H9 (cell line): ENCODE measurements around the gene GCLC. TPM values are rescaled to one million over a fixed set of nuclear protein-coding genes. Genes with fewer than 3 reads are reported as not detected.

Experiments used
- DNase-seq: peaks from one replicate; pipeline ENCODE4 v3.0.0-alpha.2; 2017
- H2AFZ ChIP-seq: one replicate; pipeline ENCODE4 v1.6.1; 2013; ENCODE audit warnings: mild to moderate bottlenecking, low read length, control low read depth, moderate library complexity
- H2AK5ac ChIP-seq: 2 replicates; pipeline ENCODE4 v1.6.1; 2013; ENCODE audit warnings: low read length, control low read depth, mixed read lengths; ENCODE audit not compliant: insufficient read length
- H2BK120ac ChIP-seq: one replicate; pipeline ENCODE4 v1.6.1; 2013; ENCODE audit warnings: low read depth, mild to moderate bottlenecking, low read length, control low read depth, inconsistent platforms; ENCODE audit not compliant: poor library complexity, severe bottlenecking
- H2BK12ac ChIP-seq: 2 replicates; pipeline ENCODE4 v1.6.1; 2013; ENCODE audit warnings: low read length, control low read depth, mixed read lengths, low read depth; ENCODE audit not compliant: insufficient read length
- H2BK15ac ChIP-seq: 2 replicates; pipeline ENCODE4 v1.6.1; 2013; ENCODE audit warnings: low read depth, low read length, control low read depth
- H2BK20ac ChIP-seq: one replicate; pipeline ENCODE4 v1.6.1; 2013; ENCODE audit warnings: low read depth, mild to moderate bottlenecking, low read length, control low read depth, inconsistent platforms; ENCODE audit not compliant: poor library complexity, severe bottlenecking
- H2BK5ac ChIP-seq: 2 replicates; pipeline ENCODE4 v1.6.1; 2013; ENCODE audit warnings: low read length, control low read depth, mixed read lengths; ENCODE audit not compliant: insufficient read length
- H3K14ac ChIP-seq: 2 replicates; pipeline ENCODE4 v1.6.1; 2013; ENCODE audit warnings: low read length, control low read depth; ENCODE audit not compliant: insufficient read depth
- H3K18ac ChIP-seq: 2 replicates; pipeline ENCODE4 v1.6.1; 2013; ENCODE audit warnings: low read depth, mild to moderate bottlenecking, mixed read lengths, low read length, control low read depth; ENCODE audit not compliant: insufficient read length
- H3K23ac ChIP-seq: 2 replicates; pipeline ENCODE4 v1.6.1; 2013; ENCODE audit warnings: low read length, control low read depth, mixed read lengths, low read depth; ENCODE audit not compliant: insufficient read length
- H3K23me2 ChIP-seq: 2 replicates; pipeline ENCODE4 v1.6.1; 2013; ENCODE audit warnings: low read depth, mild to moderate bottlenecking, mixed read lengths, low read length, control low read depth; ENCODE audit not compliant: insufficient read length, poor library complexity, severe bottlenecking
- H3K27ac ChIP-seq: 2 replicates; pipeline ENCODE4 v1.5.1; 2013; ENCODE audit warnings: low read length, control low read depth, mixed read lengths, low read depth; ENCODE audit not compliant: insufficient read length
- H3K27me3 ChIP-seq: 2 replicates; pipeline ENCODE4 v1.6.1; 2013; ENCODE audit warnings: low read length, control low read depth, inconsistent platforms; ENCODE audit not compliant: insufficient read depth
- H3K4ac ChIP-seq: 2 replicates; pipeline ENCODE4 v1.6.1; 2013; ENCODE audit warnings: low read depth, mild to moderate bottlenecking, control low read depth, inconsistent platforms, low read length, moderate library complexity
- H3K4me1 ChIP-seq: 2 replicates; pipeline ENCODE4 v1.6.1; 2013; ENCODE audit warnings: low read length, control low read depth, inconsistent platforms; ENCODE audit not compliant: insufficient read depth
- H3K4me2 ChIP-seq: 2 replicates; pipeline ENCODE4 v1.6.1; 2013; ENCODE audit warnings: low read length, control low read depth, mixed read lengths; ENCODE audit not compliant: insufficient read length, insufficient read depth
- H3K56ac ChIP-seq: 2 replicates; pipeline ENCODE4 v1.6.1; 2013; ENCODE audit warnings: low read depth, mild to moderate bottlenecking, mixed read lengths, low read length, control low read depth; ENCODE audit not compliant: insufficient read length
- H3K79me1 ChIP-seq: 2 replicates; pipeline ENCODE4 v1.6.1; 2013; ENCODE audit warnings: low read depth, mild to moderate bottlenecking, moderate library complexity, low read length, control low read depth, inconsistent platforms; ENCODE audit not compliant: insufficient read depth, poor library complexity, severe bottlenecking
- H3K79me2 ChIP-seq: 2 replicates; pipeline ENCODE4 v1.6.1; 2013; ENCODE audit warnings: low read length, control low read depth, inconsistent platforms; ENCODE audit not compliant: insufficient read depth
- H3K9ac ChIP-seq: 2 replicates; pipeline ENCODE4 v1.6.1; 2013; ENCODE audit warnings: low read length, control low read depth, mixed read lengths; ENCODE audit not compliant: insufficient read length; ENCODE audit errors: extremely low read depth
- H3K9me3 ChIP-seq: one replicate; pipeline ENCODE4 v1.6.1; 2013; ENCODE audit warnings: low read depth, low read length, inconsistent platforms; ENCODE audit not compliant: control insufficient read depth
- H3T11ph ChIP-seq: one replicate; pipeline ENCODE4 v1.6.1; 2013; ENCODE audit warnings: mild to moderate bottlenecking, low read length, control low read depth, inconsistent platforms
- H4K20me1 ChIP-seq: one replicate; pipeline ENCODE4 v1.6.1; 2013; ENCODE audit not compliant: control insufficient read depth, insufficient read length, insufficient read depth
- H4K5ac ChIP-seq: 2 replicates; pipeline ENCODE4 v1.6.1; 2013; ENCODE audit warnings: low read depth, mild to moderate bottlenecking, mixed read lengths, low read length, control low read depth; ENCODE audit not compliant: insufficient read length
- H4K8ac ChIP-seq: replicated peaks from 2 replicates; pipeline ENCODE4 v1.6.1; 2013; ENCODE audit warnings: low read length, control low read depth, mixed read lengths, low read depth; ENCODE audit not compliant: insufficient read length
- H4K91ac ChIP-seq: 2 replicates; pipeline ENCODE4 v1.6.1; 2013; ENCODE audit warnings: low read depth, mild to moderate bottlenecking, moderate library complexity, mixed read lengths, low read length, control low read depth; ENCODE audit not compliant: insufficient read length
- H3K27ac Mint-ChIP-seq, 3 experiments: 2 replicates in 2 of 3; 3 replicates in 1 of 3; pipeline ENCODE4 v1.8.0; 2020 to 2021; ENCODE audit warnings: mixed read lengths in 3 of 3, mild to moderate bottlenecking in 1 of 3, moderate library complexity in 1 of 3
- H3K27me3 Mint-ChIP-seq: 2 replicates; pipeline ENCODE4 v1.8.0; 2021; ENCODE audit warnings: low read depth, mild to moderate bottlenecking, moderate library complexity, mixed read lengths
- H3K36me3 Mint-ChIP-seq, 3 experiments: 2 replicates in 2 of 3; 3 replicates in 1 of 3; pipeline ENCODE4 v1.8.0; 2020 to 2021; ENCODE audit warnings: low read depth in 3 of 3, mixed read lengths in 3 of 3; ENCODE audit not compliant: insufficient read depth in 1 of 3
- H3K4me1 Mint-ChIP-seq, 2 experiments: 2 replicates each; pipeline ENCODE4 v1.8.0; 2020; ENCODE audit warnings: mixed read lengths in 2 of 2
- H3K4me3 Mint-ChIP-seq, 2 experiments: 2 replicates in 1 of 2; 3 replicates in 1 of 2; pipeline ENCODE4 v1.8.0; 2020 to 2021; ENCODE audit warnings: mild to moderate bottlenecking in 2 of 2, mixed read lengths in 2 of 2, moderate library complexity in 1 of 2
- H3K9me3 Mint-ChIP-seq, 2 experiments: 2 replicates in 1 of 2; 3 replicates in 1 of 2; pipeline ENCODE4 v1.8.0; 2020; ENCODE audit warnings: mild to moderate bottlenecking in 2 of 2, mixed read lengths in 2 of 2, moderate library complexity in 1 of 2
- WGBS: extraction: QIAGEN DNeasy Blood & Tissue Kit; methylation state at CpG from one replicate; pipeline ENCODE4 v1.1.7; 2013; ENCODE audit warnings: missing lambda C conversion rate, low lambda C conversion rate, mixed read lengths; ENCODE audit not compliant: insufficient read length; ENCODE audit errors: extremely low coverage; 5-methylcytosine and 5-hydroxymethylcytosine counted together
- total RNA-seq: library from RNA; stranded (reverse); gene quantifications from 2 replicates; pipeline ENCODE4 v1.2.1, GENCODE V29; 2021
- TF ChIP-seq, protein P1 (sequence below): fragments of 200-600 bp; sonication (generic); conservative IDR thresholded peaks from 3 replicates; pipeline ENCODE4 v1.8.0; 2021; ENCODE audit warnings: antibody characterized with exemption, mild to moderate bottlenecking

GCLC gene
- total RNA-seq, 1 experiment from 2014 or later: 55.5 TPM

DNA sequence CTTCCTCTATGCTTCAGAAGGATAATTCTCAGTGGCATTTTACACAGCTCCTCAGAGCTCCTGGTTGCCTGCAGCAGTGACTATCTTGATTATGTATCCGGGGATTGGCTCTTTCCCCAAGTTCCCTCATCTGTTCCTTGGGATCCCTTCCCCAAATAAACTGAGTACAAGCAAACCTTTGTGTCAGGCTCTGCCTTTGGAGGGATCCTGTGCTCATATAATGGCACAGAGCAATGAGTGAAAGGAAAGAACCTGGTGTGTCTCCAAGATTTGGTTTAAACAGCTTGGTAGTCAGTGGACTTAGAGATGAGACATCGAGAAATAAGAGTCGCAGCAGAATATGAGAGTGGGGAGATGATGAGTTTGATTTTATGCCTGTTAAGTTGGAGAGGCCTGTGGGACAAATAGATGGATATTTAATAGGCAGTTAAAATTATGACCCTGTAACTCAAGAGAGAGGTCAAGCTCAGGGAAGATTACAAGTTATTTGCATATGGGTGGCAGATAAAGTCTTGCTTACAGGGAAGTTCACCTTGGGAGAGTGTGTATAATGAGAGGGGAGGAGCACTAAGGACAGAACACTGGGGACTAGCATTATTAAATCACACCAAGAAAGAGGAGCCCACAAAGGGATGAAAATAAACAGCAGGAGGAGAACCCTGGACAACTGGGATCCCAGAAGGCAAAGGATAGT, 44.1 kb upstream of the GCLC start:
- Histone ChIP-seq H3K14ac (no peak overlapping the region), H3K23me2 (no peaks in the 10 kb centered on the region), H3K4me1 (peaks cover 8% of the 10 kb centered on the region; the same call in 1 of the 2 replicates), H2BK20ac (no peak overlapping the region), H2AK5ac (no peak overlapping the region), H2BK120ac (no peak overlapping the region), H4K20me1 (no peaks in the 10 kb centered on the region), H3K9me3 (no peaks in the 10 kb centered on the region), H3K4me2 (no peak overlapping the region), H4K91ac (no peak overlapping the region), H3K9ac (no peak overlapping the region), H2BK12ac (no peak overlapping the region), H3K27me3 (no peaks in the 10 kb centered on the region), H2AFZ (no peak overlapping the region), H3K79me1 (no peaks in the 10 kb centered on the region), H2BK5ac (no peak overlapping the region), H3K56ac (no peak overlapping the region), H3K27ac (no peak overlapping the region), H2BK15ac (no peak overlapping the region), H3K4ac (no peak overlapping the region), H3T11ph (no peak overlapping the region), H4K8ac (no peak overlapping the region), H3K79me2 (no peaks in the 10 kb centered on the region), H3K18ac (no peak overlapping the region), H4K5ac (no peak overlapping the region), H3K23ac (no peak overlapping the region)
- no peaks in the 10 kb centered on the region; the same call in 1 of the 2 replicates for H3K27me3 Mint-ChIP-seq
- peaks cover 19% of the 10 kb centered on the region in 2 experiments for H3K4me1 Mint-ChIP-seq
- H3K4me3 Mint-ChIP-seq: no peak overlapping the region
- H3K36me3 Mint-ChIP-seq: no peaks in the 10 kb centered on the region
- no peaks in the 10 kb centered on the region for H3K9me3 Mint-ChIP-seq
- no CpG with 5 or more reads among the region's 3 CpGs for WGBS
- DNase-seq: no peak
- TF ChIP-seq, protein P1, sequence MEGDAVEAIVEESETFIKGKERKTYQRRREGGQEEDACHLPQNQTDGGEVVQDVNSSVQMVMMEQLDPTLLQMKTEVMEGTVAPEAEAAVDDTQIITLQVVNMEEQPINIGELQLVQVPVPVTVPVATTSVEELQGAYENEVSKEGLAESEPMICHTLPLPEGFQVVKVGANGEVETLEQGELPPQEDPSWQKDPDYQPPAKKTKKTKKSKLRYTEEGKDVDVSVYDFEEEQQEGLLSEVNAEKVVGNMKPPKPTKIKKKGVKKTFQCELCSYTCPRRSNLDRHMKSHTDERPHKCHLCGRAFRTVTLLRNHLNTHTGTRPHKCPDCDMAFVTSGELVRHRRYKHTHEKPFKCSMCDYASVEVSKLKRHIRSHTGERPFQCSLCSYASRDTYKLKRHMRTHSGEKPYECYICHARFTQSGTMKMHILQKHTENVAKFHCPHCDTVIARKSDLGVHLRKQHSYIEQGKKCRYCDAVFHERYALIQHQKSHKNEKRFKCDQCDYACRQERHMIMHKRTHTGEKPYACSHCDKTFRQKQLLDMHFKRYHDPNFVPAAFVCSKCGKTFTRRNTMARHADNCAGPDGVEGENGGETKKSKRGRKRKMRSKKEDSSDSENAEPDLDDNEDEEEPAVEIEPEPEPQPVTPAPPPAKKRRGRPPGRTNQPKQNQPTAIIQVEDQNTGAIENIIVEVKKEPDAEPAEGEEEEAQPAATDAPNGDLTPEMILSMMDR: no peak
- no peak overlapping the region for H3K27ac Mint-ChIP-seq
